ENCODE measurements around the gene CFAP91. TPM values are rescaled to one million over a fixed set of nuclear protein-coding genes. Genes with fewer than 3 reads are reported as not detected.

Gene CFAP91
- total and polyA plus RNA-seq, 2 donors (not counting 3 experiments of a cell fraction or from before 2014, with no cell fraction given) = 0.40 to 0.54 TPM

- no peak for TF ChIP-seq POLR2AphosphoS5 (IDR thresholded peaks at IDR 0.05; ENCODE audit: insufficient read depth, low read depth, low read length)
- no peak for TF ChIP-seq POLR2A (IDR thresholded peaks at IDR 0.05; ENCODE audit: low read depth, low read length)
- no peak for TF ChIP-seq GATA2 (IDR thresholded peaks at IDR 0.05; ENCODE audit: insufficient read depth, insufficient read length, low read depth, low read length)
- no peak for TF ChIP-seq EZH2 (IDR thresholded peaks at IDR 0.05; ENCODE audit: borderline replicate concordance, low read depth, low read length, severe bottlenecking)
- TF ChIP-seq MYC (IDR thresholded peaks at IDR 0.05; ENCODE audit: low read depth, low read length) = no peak
- no peak for TF ChIP-seq JUN (IDR thresholded peaks at IDR 0.05; ENCODE audit: borderline replicate concordance, insufficient read depth, insufficient read length, low read depth)
- TF ChIP-seq CTCF (IDR thresholded peaks at IDR 0.05; ENCODE audit: extremely low read depth in 1 of 2, insufficient read depth in 1 of 2, low read depth in 1 of 2, low read length in 2 of 2) = no peak
- TF ChIP-seq MAX (IDR thresholded peaks at IDR 0.05; ENCODE audit: insufficient read depth, insufficient read length) = no peak
- TF ChIP-seq FOS (IDR thresholded peaks at IDR 0.05; ENCODE audit: borderline replicate concordance, insufficient read depth, low read length) = no peak
- Histone ChIP-seq H3K9ac (replicated peaks; ENCODE audit: extremely low read depth, insufficient read depth, low read length) (no peak overlapping the region), H3K36me3 (ENCODE audit: control insufficient read depth in 2 of 2, extremely low read depth in 1 of 2, insufficient read depth in 2 of 2, low read length in 2 of 2) (no peaks in the 10 kb centered on the region), H2AFZ (ENCODE audit: low read depth, low read length) (no peak overlapping the region), H3K79me2 (ENCODE audit: control insufficient read depth, insufficient read depth, low read length) (no peaks in the 10 kb centered on the region), H3K4me3 (replicated peaks in 1 of 3; ENCODE audit: insufficient read depth in 1 of 3, low read depth in 1 of 3, low read length in 3 of 3) (no peak overlapping the region), H4K20me1 (replicated peaks; ENCODE audit: control insufficient read depth, extremely low read depth, insufficient read depth, low read length) (no peaks in the 10 kb centered on the region), H3K4me2 (ENCODE audit: insufficient read depth, low read length) (no peak overlapping the region), H3K9me3 (replicated peaks; ENCODE audit: control insufficient read depth, insufficient read depth, low read length) (no peaks in the 10 kb centered on the region), H3K4me1 (ENCODE audit: control insufficient read depth, extremely low read depth, insufficient read depth, low read length) (no peaks in the 10 kb centered on the region), H3K27me3 (ENCODE audit: control insufficient read depth in 2 of 2, insufficient read depth in 2 of 2, low read length in 2 of 2) (no peaks in the 10 kb centered on the region), H3K9me1 (replicated peaks; ENCODE audit: control insufficient read depth, extremely low read depth, insufficient read depth, low read length) (no peaks in the 10 kb centered on the region), H3K27ac (ENCODE audit: insufficient read depth, low read depth, low read length) (no peak overlapping the region)
- ChIA-PET CTCF (interaction anchor here (0.8 to 1.2 kb wide), 4 partner anchors 9 to 216 kb away, joined by 3 to 4 read pairs (median 3); no protein-coding TSS in a partner anchor), POLR2A (no interaction called here)
- FAIRE-seq = no peak
- dilution Hi-C loops (cut with MboI; ENCODE audit: extremely low pct_ligation_motif_present, low sequenced_read_pairs) = no loop called here
- DNase-seq (ENCODE audit: low read depth, low spot score) = no peak
- no TSS peak for BruUV-seq (replicated peaks)
- intact Hi-C loops (cut with micrococcal nuclease) = no loop called here
These were observed 39.1 kb downstream of the CFAP91 start for GRCh38 chr3:119741657-119742590.

All from endothelial cell of umbilical vein (primary cell).